ENCODE results near the gene MS4A7. TPM values are rescaled to one million over a fixed set of nuclear protein-coding genes. Genes with fewer than 3 reads are reported as not detected.

MS4A7 gene
- total RNA-seq, 1 experiment from 2014 or later, result not detected

- peak; percentile 41 for DNase-seq (ENCODE audit: low read depth)
Observed at GRCh38 chr11:60370811-60371298, 7.5 kb upstream of the MS4A7 start.

GRCh38 chr11:60371386-60371785 is 6.9 kb upstream of the MS4A7 start:
- no peak for DNase-seq (ENCODE audit: low read depth)

DNA sequence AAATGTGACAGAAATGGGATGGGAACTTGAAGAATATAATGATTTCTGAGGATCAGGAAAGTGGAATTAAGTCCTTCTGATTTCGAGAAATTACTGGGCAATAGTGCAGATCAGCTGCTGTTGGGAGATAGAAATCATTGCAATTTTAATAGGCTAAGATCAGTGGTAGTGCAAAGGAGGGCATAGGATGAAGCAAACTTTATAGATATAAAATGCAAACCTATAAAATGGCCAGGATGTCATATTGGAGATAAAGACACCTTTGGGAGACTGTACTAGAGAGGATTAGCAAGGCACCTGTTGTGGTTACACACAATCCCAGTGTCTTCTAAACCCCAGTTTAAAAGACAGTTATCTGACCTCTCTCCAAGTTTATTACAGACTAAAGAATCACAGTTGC is 6.5 kb upstream of the MS4A7 start:
- no peak for DNase-seq (ENCODE audit: low read depth)

DNA sequence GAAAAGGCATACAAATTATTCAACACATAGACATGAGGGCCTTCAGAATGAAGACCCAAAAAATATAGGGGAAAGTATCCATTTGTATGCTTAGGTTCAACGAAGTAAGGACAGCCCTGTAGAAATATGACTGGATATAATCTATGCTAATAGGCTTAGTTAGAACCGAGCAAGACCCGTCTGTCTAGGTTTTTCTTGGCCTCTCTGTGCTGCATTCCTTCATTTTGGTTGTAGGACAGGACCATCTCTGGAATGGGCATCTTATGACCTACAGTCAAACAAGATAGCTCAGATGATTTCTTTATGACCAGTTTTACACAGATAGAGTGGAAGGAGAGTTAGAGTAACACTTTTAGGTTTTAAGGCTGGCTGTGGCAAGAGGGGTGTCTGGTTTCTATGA is 5.6 kb upstream of the MS4A7 start:
- no peak for DNase-seq (ENCODE audit: low read depth)

GRCh38 chr11:60375316-60375715 is 3.0 kb upstream of the MS4A7 start:
- DNase-seq (ENCODE audit: low read depth), result peak; percentile 14

GRCh38 chr11:60376601-60377000 is 1.7 kb upstream of the MS4A7 start:
- DNase-seq (ENCODE audit: low read depth), result no peak

DNA sequence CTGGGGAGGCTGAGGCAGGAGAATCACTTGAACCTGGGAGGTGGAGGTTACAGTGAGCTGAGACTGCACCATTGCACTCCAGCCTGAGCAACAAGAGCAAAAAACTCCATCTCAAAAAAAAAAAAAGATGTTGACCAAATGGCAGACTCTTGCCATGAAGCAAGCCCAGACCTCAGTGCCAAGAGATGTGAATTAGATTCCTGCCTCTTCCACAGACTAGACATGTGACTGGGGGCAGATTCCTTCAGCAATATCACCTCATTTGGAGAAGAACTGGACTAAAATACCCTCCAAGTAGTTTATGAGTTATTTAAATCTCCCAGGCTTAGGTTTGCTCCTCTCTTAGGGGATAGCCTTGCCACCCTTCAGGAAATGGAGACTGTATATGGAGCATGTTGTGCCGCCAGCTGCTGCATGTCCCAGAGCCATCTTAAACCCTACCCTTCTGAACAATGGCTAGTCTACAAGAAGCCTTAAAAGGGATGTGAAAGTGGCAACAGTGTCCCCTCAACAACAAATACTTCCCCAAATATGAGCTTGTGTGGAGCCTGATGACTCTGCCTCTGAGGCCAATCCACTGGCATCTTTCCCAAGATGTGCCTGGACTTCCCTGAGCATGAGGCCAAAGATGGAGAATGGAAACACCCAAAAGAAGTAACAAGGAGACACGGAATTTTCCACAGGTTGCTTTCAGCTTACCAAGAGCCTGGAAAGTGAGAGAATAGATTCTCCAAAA is 763 bp upstream of the MS4A7 start:
- peak; percentile 23 for DNase-seq (ENCODE audit: low read depth)

DNA sequence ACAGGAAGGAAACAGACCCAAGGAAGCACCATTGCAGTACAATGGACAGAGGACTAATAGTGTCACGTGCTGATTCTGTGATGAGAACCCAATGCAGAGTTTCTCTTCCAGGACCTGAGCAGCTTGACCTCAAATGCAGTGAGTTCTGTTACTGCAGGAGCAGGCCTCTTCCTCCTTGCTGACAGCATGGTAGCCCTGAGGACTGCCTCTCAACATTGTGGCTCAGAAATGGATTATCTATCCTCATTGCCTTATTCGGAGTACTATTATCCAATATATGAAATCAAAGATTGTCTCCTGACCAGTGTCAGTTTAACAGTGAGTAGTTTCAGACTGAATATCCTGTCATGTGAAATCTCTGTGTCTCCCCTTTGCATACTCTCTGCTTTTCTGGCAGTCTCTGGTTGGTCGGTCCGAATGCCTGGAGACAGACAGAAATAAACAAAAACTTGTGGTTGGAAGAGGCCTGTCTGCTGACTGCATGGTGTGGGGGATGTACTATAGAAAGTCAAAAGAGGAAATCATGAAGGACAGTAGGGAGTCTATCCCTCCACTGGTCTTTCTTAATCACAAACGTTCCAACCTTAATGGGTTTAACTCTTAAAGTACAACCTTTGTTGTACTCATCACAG is 11.1 kb downstream of the MS4A7 start:
- DNase-seq (ENCODE audit: low read depth), result no peak

- DNase-seq (ENCODE audit: low read depth), result no peak
Observed at GRCh38 chr11:60390419-60390818, 12.1 kb downstream of the MS4A7 start.

DNA sequence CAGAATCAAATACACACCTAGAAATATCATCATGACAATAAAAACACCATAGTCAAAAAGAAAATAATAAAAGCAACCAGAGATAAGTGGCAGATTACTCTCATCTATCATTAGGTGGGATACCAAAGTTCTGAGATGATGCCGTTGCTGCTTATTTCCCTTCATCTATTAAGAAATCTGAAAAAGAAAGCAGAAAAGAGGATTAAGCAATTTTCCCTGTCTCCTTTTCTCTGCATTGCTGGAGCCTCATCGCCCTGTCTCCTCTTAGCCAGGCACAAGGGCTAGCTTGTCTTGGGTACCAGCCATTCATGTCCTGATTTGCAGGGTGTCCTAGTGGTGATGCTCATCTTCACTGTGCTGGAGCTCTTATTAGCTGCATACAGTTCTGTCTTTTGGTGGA is 14.0 kb downstream of the MS4A7 start:
- no peak for DNase-seq (ENCODE audit: low read depth)

GRCh38 chr11:60393016-60393415 is 14.7 kb downstream of the MS4A7 start:
- no peak for DNase-seq (ENCODE audit: low read depth)

GRCh38 chr11:60394666-60395380 is 16.5 kb downstream of the MS4A7 start:
- no peak for DNase-seq (ENCODE audit: low read depth)

DNA sequence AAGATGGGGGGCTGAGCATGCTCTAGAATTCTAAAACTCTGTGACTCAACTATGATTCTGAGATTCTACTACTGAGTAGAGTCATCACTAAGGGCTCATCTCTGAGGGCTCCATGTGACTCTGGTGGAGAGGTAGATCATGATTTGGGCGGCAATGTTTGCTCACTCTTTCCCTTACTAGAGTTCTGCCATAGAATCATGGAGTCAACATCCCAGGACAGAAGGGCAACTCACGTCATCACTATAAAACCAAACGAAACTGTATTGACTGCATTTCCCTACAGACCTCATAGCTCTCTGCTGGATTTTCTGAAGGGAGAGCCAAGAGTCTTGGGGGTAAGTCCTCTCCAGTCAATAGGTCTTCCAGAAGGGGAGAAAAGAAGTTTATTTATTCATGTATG is 18.1 kb downstream of the MS4A7 start, which contains the start of gene MS4A14:
Gene MS4A14 (plus strand): TSS at position 78 of the 400 bp plus-strand sequence. CDS start 120 bp downstream, at position 198.
- no peak for DNase-seq (ENCODE audit: low read depth)

DNA sequence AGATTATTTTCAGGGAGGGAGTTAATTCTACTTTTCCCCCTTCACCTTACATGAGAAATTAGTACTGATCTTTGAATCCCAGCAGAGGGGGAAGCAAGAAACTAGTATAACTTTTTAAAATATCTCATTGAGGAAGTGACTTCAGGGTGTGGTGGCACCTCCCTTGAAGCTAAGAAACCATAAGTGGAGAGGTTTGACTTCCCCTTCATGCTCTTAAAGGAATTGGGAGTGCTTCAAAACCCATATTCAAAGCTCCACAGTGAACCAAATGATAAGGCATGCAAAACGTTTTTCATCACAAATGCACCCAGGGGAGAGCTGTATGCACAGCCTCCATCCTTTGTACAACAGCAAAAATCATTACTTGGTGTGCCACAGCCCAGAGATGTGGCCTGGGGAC is 18.5 kb downstream of the MS4A7 start:
- no peak for DNase-seq (ENCODE audit: low read depth)

- DNase-seq (ENCODE audit: low read depth), result no peak
Observed at GRCh38 chr11:60420015-60420414, 41.7 kb downstream of the MS4A7 start.

DNA sequence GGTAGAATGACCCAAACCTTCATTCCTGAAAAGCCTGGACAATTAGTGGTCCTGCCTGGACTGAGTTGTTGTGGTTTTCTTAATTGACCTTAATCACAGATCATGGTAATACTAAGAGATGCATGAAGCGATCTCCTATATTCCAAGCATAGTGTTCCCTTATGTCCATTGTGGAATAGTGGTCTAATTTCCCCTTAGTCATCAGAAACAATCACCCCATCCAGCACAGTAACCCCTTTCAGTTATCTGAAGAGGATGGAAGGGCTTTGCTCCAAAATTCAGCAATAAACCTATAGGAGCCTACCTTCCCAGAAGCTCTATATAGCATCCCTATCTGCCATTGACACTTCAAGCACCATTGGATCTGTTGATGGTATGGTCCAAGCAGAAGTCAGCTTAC is 44.3 kb downstream of the MS4A7 start:
- DNase-seq (ENCODE audit: low read depth), result no peak

GRCh38 chr11:60428517-60428916 is 50.2 kb downstream of the MS4A7 start:
- peak; percentile 83 for DNase-seq (ENCODE audit: low read depth)

DNA sequence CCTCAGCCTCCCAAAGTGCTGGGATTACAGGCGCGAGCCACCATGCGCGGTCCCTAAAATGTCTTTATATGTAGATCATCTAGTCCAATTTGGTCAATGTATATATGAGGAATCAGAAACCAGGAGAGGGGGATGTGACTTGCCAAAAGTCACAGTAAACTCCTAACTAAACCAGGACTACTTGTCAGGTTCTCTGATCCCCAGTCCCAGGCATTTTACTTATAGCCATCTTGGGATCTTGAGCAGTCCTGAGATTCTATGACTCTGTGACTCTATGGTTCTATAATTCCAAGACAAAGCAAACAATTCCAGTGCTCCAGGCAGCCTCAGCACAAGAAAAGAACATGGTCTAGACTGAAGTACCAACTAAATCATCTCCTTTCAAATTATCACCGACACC is 50.9 kb downstream of the MS4A7 start, which contains the start of gene MS4A5:
Gene MS4A5 (plus strand): TSS at position 301 of the 400 bp plus-strand sequence. CDS start 103 bp downstream, outside the sequence.
- DNase-seq (ENCODE audit: low read depth), result no peak

DNA sequence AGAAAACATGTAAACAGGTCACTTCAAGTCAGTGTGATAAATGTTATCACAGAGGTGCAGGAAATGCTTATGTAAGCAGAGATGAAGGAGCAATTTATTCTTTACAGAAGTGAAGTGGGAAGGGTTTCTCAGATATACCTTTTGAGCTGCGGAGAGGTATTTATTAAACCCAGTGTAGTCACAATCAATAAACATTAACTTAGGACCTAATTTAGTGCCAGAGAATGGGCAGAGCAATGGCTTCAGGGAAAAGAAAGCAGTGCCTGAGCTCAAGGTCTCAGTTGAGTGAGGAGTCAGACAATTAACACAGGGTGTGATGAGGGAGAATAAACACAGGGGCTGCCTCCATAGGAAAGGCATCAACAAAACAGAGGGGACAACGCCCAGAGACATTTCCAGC is 52.9 kb downstream of the MS4A7 start:
- DNase-seq (ENCODE audit: low read depth), result no peak

- DNase-seq (ENCODE audit: low read depth), result no peak
Observed at GRCh38 chr11:60433401-60433800, 55.1 kb downstream of the MS4A7 start.

Measured in Daoy (cell line).